OCI-LY1 (cell line): ENCODE data around the gene MS4A10.

ENCODE experiments used
- H2AFZ ChIP-seq: fragments of 200-600 bp; sonication (generic), shearing (Covaris generic); 2 replicates; pipeline ENCODE4 v1.6.0; 2014; ENCODE audit warnings: antibody characterized with exemption, mild to moderate bottlenecking, low read length
- H3F3A ChIP-seq: fragments of 200-600 bp; sonication (generic), shearing (Covaris generic); 2 replicates; pipeline ENCODE4 v1.6.0; 2014; ENCODE audit warnings: mild to moderate bottlenecking, antibody characterized with exemption, low read length, moderate library complexity; ENCODE audit not compliant: insufficient read depth
- H3K27ac ChIP-seq: fragments of 200-600 bp; sonication (generic); 2 replicates; pipeline ENCODE4 v1.5.1; 2014; ENCODE audit warnings: low read length, mixed run types, mild to moderate bottlenecking, low read depth; ENCODE audit not compliant: poor library complexity, severe bottlenecking
- H3K27me3 ChIP-seq: fragments of 200-600 bp; sonication (generic); 2 replicates; pipeline ENCODE4 v1.6.0; 2014; ENCODE audit warnings: antibody characterized with exemption, mild to moderate bottlenecking, low read length, moderate library complexity; ENCODE audit not compliant: insufficient read depth
- H3K36me3 ChIP-seq: fragments of 200-600 bp; sonication (generic); 2 replicates; pipeline ENCODE4 v1.6.1; 2014; ENCODE audit warnings: mild to moderate bottlenecking, antibody characterized with exemption, low read length, moderate library complexity, mixed read lengths; ENCODE audit not compliant: insufficient read depth
- H3K4me1 ChIP-seq: fragments of 200-600 bp; sonication (generic); 2 replicates; pipeline ENCODE4 v1.5.1; 2014; ENCODE audit warnings: mild to moderate bottlenecking, low read length, moderate library complexity; ENCODE audit not compliant: insufficient read depth, severe bottlenecking
- H3K4me2 ChIP-seq: fragments of 200-600 bp; sonication (generic), shearing (Covaris generic); 2 replicates; pipeline ENCODE4 v1.6.1; 2014; ENCODE audit warnings: low read length
- H3K4me3 ChIP-seq: fragments of 200-600 bp; sonication (generic); 2 replicates; pipeline ENCODE4 v1.5.1; 2014; ENCODE audit warnings: low read length, low read depth, mild to moderate bottlenecking, mixed read lengths; ENCODE audit not compliant: poor library complexity, severe bottlenecking
- H3K79me2 ChIP-seq: fragments of 200-600 bp; shearing (Covaris generic); 2 replicates; pipeline ENCODE4 v1.6.1; 2016; ENCODE audit warnings: mixed run types, low read length, mixed read lengths; ENCODE audit not compliant: insufficient read depth
- H3K9ac ChIP-seq: fragments of 200-600 bp; sonication (generic), shearing (Covaris generic); 2 replicates; pipeline ENCODE4 v1.6.1; 2014; ENCODE audit warnings: mild to moderate bottlenecking, low read length, mixed read lengths
- H3K9me2 ChIP-seq: fragments of 200-600 bp; sonication (generic), shearing (Covaris generic); 2 replicates; pipeline ENCODE4 v1.6.1; 2014; ENCODE audit warnings: low read depth, mild to moderate bottlenecking, low read length, mixed read lengths
- H3K9me3 ChIP-seq: fragments of 200-600 bp; shearing (Covaris generic); 2 replicates; pipeline ENCODE4 v1.6.1; 2014; ENCODE audit warnings: low read length, mixed read lengths
- H4K20me1 ChIP-seq: fragments of 200-600 bp; sonication (generic), shearing (Covaris generic); 2 replicates; pipeline ENCODE4 v1.6.0; 2016; ENCODE audit warnings: mild to moderate bottlenecking, low read length; ENCODE audit not compliant: insufficient read depth
- EZH2 ChIP-seq: fragments of 200-600 bp; sonication (generic), shearing (Covaris generic); IDR thresholded peaks from 2 replicates; pipeline ENCODE4 v1.8.0; 2017; ENCODE audit warnings: borderline replicate concordance, mixed run types, mild to moderate bottlenecking, antibody characterized with exemption, low read length, moderate library complexity, mixed read lengths
- TF ChIP-seq, protein P1 (sequence below): fragments of 200-600 bp; sonication (generic), shearing (Covaris generic); IDR thresholded peaks from 2 replicates; pipeline ENCODE4 v1.5.1; 2017; ENCODE audit warnings: mild to moderate bottlenecking, antibody characterized with exemption, low read length, moderate library complexity, mixed read lengths

The MS4A10 gene

GRCh38 chr11:60801194-60801593 is 16.1 kb downstream of the MS4A10 start:
- Histone ChIP-seq H4K20me1 (no peaks in the 10 kb centered on the region), H3K27me3 (peaks cover 3% of the 10 kb centered on the region; the same call in 1 of the 2 replicates), H3K79me2 (no peaks in the 10 kb centered on the region), H3K4me1 (no peaks in the 10 kb centered on the region), H3K9ac (no peak overlapping the region), H3F3A (no peaks in the 10 kb centered on the region), H3K4me3 (no peak overlapping the region), H3K9me3 (no peaks in the 10 kb centered on the region), H3K9me2 (no peaks in the 10 kb centered on the region), H3K27ac (no peak overlapping the region), H3K4me2 (no peak overlapping the region), H2AFZ (no peak overlapping the region), H3K36me3 (no peaks in the 10 kb centered on the region)
- TF ChIP-seq EZH2 = no peak
- TF ChIP-seq, protein P1, sequence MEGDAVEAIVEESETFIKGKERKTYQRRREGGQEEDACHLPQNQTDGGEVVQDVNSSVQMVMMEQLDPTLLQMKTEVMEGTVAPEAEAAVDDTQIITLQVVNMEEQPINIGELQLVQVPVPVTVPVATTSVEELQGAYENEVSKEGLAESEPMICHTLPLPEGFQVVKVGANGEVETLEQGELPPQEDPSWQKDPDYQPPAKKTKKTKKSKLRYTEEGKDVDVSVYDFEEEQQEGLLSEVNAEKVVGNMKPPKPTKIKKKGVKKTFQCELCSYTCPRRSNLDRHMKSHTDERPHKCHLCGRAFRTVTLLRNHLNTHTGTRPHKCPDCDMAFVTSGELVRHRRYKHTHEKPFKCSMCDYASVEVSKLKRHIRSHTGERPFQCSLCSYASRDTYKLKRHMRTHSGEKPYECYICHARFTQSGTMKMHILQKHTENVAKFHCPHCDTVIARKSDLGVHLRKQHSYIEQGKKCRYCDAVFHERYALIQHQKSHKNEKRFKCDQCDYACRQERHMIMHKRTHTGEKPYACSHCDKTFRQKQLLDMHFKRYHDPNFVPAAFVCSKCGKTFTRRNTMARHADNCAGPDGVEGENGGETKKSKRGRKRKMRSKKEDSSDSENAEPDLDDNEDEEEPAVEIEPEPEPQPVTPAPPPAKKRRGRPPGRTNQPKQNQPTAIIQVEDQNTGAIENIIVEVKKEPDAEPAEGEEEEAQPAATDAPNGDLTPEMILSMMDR = no peak

GRCh38 chr11:60803273-60803936 is 18.3 kb downstream of the MS4A10 start:
- Histone ChIP-seq H3F3A (no peaks in the 10 kb centered on the region), H3K9me3 (no peaks in the 10 kb centered on the region), H4K20me1 (no peaks in the 10 kb centered on the region), H3K4me1 (no peaks in the 10 kb centered on the region), H3K79me2 (no peaks in the 10 kb centered on the region), H3K27me3 (peaks cover 3% of the 10 kb centered on the region; the same call in 1 of the 2 replicates), H3K9ac (no peak overlapping the region), H3K36me3 (no peaks in the 10 kb centered on the region), H2AFZ (no peak overlapping the region), H3K27ac (no peak overlapping the region), H3K4me3 (no peak overlapping the region), H3K9me2 (no peaks in the 10 kb centered on the region), H3K4me2 (no peak overlapping the region)
- no peak for TF ChIP-seq EZH2
- TF ChIP-seq, protein P1 = no peak

DNA sequence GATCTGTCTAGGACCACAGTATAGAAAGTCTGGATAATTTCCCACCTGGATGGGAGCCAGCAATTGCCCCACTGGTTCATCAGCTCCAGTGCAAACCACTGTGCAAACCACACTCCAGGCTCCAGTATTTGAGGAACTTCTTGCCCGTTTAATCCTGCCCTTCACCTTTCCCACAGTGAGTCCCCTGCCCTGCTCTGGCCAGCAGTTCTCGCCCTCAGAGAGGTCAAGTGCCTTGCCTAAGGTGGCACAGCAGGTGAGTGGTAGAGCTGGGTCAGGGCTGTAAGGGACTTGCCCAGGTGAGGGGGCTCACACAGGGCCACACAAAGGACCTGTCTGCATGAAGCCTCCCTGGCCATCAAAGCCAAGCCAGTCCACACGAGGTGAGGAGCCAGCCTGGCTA is 24.1 kb downstream of the MS4A10 start:
- H3K9me2 ChIP-seq = no peaks in the 10 kb centered on the region
- no peaks in the 10 kb centered on the region; the same call in 1 of the 2 replicates for H3K9me3 ChIP-seq
- H3F3A ChIP-seq = no peaks in the 10 kb centered on the region
- no peaks in the 10 kb centered on the region for H3K4me1 ChIP-seq
- H3K27ac ChIP-seq = no peak overlapping the region
- TF ChIP-seq, protein P1 = no peak
- no peak for TF ChIP-seq EZH2
- no peaks in the 10 kb centered on the region for H3K36me3 ChIP-seq
- no peak overlapping the region for H3K4me2 ChIP-seq
- no peaks in the 10 kb centered on the region; the same call in 1 of the 2 replicates for H3K27me3 ChIP-seq
- H4K20me1 ChIP-seq = no peaks in the 10 kb centered on the region
- H3K79me2 ChIP-seq = no peaks in the 10 kb centered on the region
- no peak overlapping the region for H3K9ac ChIP-seq
- H3K4me3 ChIP-seq = no peak overlapping the region
- H2AFZ ChIP-seq = no peak overlapping the region
